ENCODE measurements around the gene CT83. TPM values are rescaled to one million over a fixed set of nuclear protein-coding genes. Genes with fewer than 3 reads are reported as not detected.

The CT83 gene
- polyA plus RNA-seq, 1 donor (not counting 4 experiments of a cell fraction or from before 2014, with no cell fraction given) = not detected

DNA sequence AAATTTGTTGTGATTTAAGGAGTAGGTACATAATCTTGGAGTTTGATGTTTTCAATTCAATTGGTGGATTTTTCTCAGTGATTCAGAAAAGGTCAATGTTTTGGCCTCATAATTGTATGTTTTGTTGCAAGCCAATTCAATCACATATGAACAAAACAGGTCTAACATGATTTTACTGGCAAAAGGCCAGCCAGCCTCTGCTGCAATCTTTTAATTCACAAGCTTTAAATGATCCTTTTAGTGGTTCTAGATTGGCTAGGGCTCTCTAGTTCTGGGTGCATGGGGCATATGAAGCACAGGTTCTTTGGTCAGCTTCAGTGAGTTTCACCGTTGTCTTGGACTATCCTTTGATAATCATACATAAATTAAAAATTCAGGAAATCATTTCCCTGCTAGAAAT lies 45.6 kb downstream of the CT83 start:
- no peaks in the 10 kb centered on the region for H3K9me1 ChIP-seq (ENCODE audit: control insufficient read depth, extremely low read depth, insufficient read depth, low read length)
- H3K27ac ChIP-seq (ENCODE audit: control insufficient read depth, insufficient read depth, low read length) = no peak overlapping the region
- H3K4me1 ChIP-seq (ENCODE audit: control insufficient read depth, extremely low read depth, insufficient read depth, low read length) = no peaks in the 10 kb centered on the region
- no peak for TF ChIP-seq EZH2 (IDR thresholded peaks at IDR 0.05; ENCODE audit: low read length)
- TF ChIP-seq, protein P1, sequence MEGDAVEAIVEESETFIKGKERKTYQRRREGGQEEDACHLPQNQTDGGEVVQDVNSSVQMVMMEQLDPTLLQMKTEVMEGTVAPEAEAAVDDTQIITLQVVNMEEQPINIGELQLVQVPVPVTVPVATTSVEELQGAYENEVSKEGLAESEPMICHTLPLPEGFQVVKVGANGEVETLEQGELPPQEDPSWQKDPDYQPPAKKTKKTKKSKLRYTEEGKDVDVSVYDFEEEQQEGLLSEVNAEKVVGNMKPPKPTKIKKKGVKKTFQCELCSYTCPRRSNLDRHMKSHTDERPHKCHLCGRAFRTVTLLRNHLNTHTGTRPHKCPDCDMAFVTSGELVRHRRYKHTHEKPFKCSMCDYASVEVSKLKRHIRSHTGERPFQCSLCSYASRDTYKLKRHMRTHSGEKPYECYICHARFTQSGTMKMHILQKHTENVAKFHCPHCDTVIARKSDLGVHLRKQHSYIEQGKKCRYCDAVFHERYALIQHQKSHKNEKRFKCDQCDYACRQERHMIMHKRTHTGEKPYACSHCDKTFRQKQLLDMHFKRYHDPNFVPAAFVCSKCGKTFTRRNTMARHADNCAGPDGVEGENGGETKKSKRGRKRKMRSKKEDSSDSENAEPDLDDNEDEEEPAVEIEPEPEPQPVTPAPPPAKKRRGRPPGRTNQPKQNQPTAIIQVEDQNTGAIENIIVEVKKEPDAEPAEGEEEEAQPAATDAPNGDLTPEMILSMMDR (optimal IDR thresholded peaks at IDR 0.05 in 1 of 3, IDR thresholded peaks at IDR 0.05 in 1 of 3, conservative IDR thresholded peaks at IDR 0.05 in 1 of 3; ENCODE audit: extremely low read depth in 1 of 3, insufficient read depth in 2 of 3, low read length in 3 of 3) = no peak
- FAIRE-seq (no peak), DNase-seq (ENCODE audit: low read depth, low spot score) (no peak)
- H3K9me3 ChIP-seq (ENCODE audit: control insufficient read depth, low read depth, low read length) = no peaks in the 10 kb centered on the region
- no peak overlapping the region for H3K9ac ChIP-seq (ENCODE audit: control insufficient read depth, extremely low read depth, insufficient read depth, low read length)
- no peaks in the 10 kb centered on the region for H3K36me3 ChIP-seq (ENCODE audit: control insufficient read depth in 2 of 2, extremely low read depth in 1 of 2, insufficient read depth in 2 of 2, low read length in 2 of 2)
- no peak overlapping the region for H3K4me3 ChIP-seq (ENCODE audit: control insufficient read depth in 2 of 3, extremely low read depth in 1 of 3, insufficient read depth in 2 of 3, low read depth in 1 of 3, low read length in 3 of 3)
- dilution Hi-C loops (cut with MboI; ENCODE audit: extremely low pct_ligation_motif_present, low sequenced_read_pairs) = no loop called here
- H3K27me3 ChIP-seq (ENCODE audit: control insufficient read depth, extremely low read depth, insufficient read depth, low read length) = no peaks in the 10 kb centered on the region
- H3K79me2 ChIP-seq (ENCODE audit: control insufficient read depth, insufficient read depth, low read length) = no peaks in the 10 kb centered on the region
- no peak overlapping the region for H2AFZ ChIP-seq (ENCODE audit: control insufficient read depth, low read length)
- H3K4me2 ChIP-seq (ENCODE audit: control insufficient read depth, extremely low read depth, insufficient read depth, low read depth, low read length) = no peak overlapping the region
- H4K20me1 ChIP-seq (ENCODE audit: control insufficient read depth, extremely low read depth, insufficient read depth, low read length) = no peaks in the 10 kb centered on the region

DNA sequence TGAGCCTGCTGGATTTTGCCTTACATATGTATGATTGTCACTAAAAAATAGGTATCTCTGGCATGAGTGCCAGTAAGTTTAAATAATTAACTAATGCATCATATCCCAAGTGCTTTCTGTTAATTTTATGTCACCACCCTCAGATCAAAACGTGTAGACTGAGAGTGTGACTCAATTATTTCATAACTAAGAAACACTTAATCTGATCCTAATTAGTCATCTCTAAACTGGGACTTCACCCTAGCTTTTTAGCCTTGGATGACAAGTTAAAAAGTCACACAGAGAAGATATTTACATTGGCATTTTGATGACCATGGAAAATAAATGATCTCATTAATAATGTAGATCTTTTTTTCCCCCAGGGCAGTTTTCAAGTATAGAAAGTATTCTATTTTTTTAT lies 49.5 kb downstream of the CT83 start:
- no peak overlapping the region for H3K4me3 ChIP-seq (ENCODE audit: control insufficient read depth in 2 of 3, extremely low read depth in 1 of 3, insufficient read depth in 2 of 3, low read depth in 1 of 3, low read length in 3 of 3)
- no peak overlapping the region for H3K4me2 ChIP-seq (ENCODE audit: control insufficient read depth, extremely low read depth, insufficient read depth, low read depth, low read length)
- H4K20me1 ChIP-seq (ENCODE audit: control insufficient read depth, extremely low read depth, insufficient read depth, low read length) = no peaks in the 10 kb centered on the region
- H3K79me2 ChIP-seq (ENCODE audit: control insufficient read depth, insufficient read depth, low read length) = no peaks in the 10 kb centered on the region
- no peak overlapping the region for H3K27ac ChIP-seq (ENCODE audit: control insufficient read depth, insufficient read depth, low read length)
- no peaks in the 10 kb centered on the region for H3K9me1 ChIP-seq (ENCODE audit: control insufficient read depth, extremely low read depth, insufficient read depth, low read length)
- no peak overlapping the region for H2AFZ ChIP-seq (ENCODE audit: control insufficient read depth, low read length)
- FAIRE-seq (no peak), DNase-seq (ENCODE audit: low read depth, low spot score) (no peak)
- no peaks in the 10 kb centered on the region for H3K9me3 ChIP-seq (ENCODE audit: control insufficient read depth, low read depth, low read length)
- no peaks in the 10 kb centered on the region for H3K4me1 ChIP-seq (ENCODE audit: control insufficient read depth, extremely low read depth, insufficient read depth, low read length)
- no peak for TF ChIP-seq EZH2 (IDR thresholded peaks at IDR 0.05; ENCODE audit: low read length)
- TF ChIP-seq, protein P1 (optimal IDR thresholded peaks at IDR 0.05 in 1 of 3, IDR thresholded peaks at IDR 0.05 in 1 of 3, conservative IDR thresholded peaks at IDR 0.05 in 1 of 3; ENCODE audit: extremely low read depth in 1 of 3, insufficient read depth in 2 of 3, low read length in 3 of 3) = no peak
- H3K36me3 ChIP-seq (ENCODE audit: control insufficient read depth in 2 of 2, extremely low read depth in 1 of 2, insufficient read depth in 2 of 2, low read length in 2 of 2) = no peaks in the 10 kb centered on the region
- dilution Hi-C loops (cut with MboI; ENCODE audit: extremely low pct_ligation_motif_present, low sequenced_read_pairs) = no loop called here
- H3K27me3 ChIP-seq (ENCODE audit: control insufficient read depth, extremely low read depth, insufficient read depth, low read length) = no peaks in the 10 kb centered on the region
- no peak overlapping the region for H3K9ac ChIP-seq (ENCODE audit: control insufficient read depth, extremely low read depth, insufficient read depth, low read length)

Other genes starting within 250 kb of the CT83 start
- gene SLC6A14, start 26.4 kb downstream of the CT83 start, polyA plus RNA-seq = 0.28 to 0.74 TPM (median 0.59 TPM) in 3 replicates

All from keratinocyte (primary cell).